Sigmoid colon (tissue), 7 donors: Measurements from ENCODE around the gene CASP2. TPM values are rescaled to one million over a fixed set of nuclear protein-coding genes. Genes with fewer than 3 reads are reported as not detected.

Experiments used
- DNase-seq: peaks from one replicate; pipeline ENCODE4 v3.0.0-alpha.2; 2019
- H3K27ac ChIP-seq, 4 donors: fragments of 200-600 bp; sonication (generic); one replicate each; pipeline ENCODE4 v1.5.1; 2016 to 2019; ENCODE audit warnings: mild to moderate bottlenecking in 1 of 4
- H3K27me3 ChIP-seq, 3 donors: fragments of 200-600 bp; sonication (generic); one replicate each; pipeline ENCODE4 v1.5.1; 2019; ENCODE audit warnings: mild to moderate bottlenecking in 1 of 3
- H3K36me3 ChIP-seq, 4 donors: fragments of 200-600 bp; sonication (generic); one replicate each; pipeline ENCODE4 v1.5.1; 2016 to 2019
- H3K4me1 ChIP-seq, 4 donors: fragments of 200-600 bp; sonication (generic); one replicate each; pipeline ENCODE4 v1.5.1; 2017 to 2019
- H3K4me3 ChIP-seq, 4 donors: fragments of 200-600 bp; sonication (generic); one replicate each; pipeline ENCODE4 v1.5.1; 2017 to 2019; ENCODE audit warnings: mild to moderate bottlenecking in 2 of 4, moderate library complexity in 1 of 4
- H3K9me3 ChIP-seq, 4 donors: fragments of 200-600 bp in 3 of 4; sonication (generic) in 3 of 4; one replicate each; pipeline versions ENCODE4 v1.5.1 to v1.6.1; 2013 to 2019
- CTCF ChIP-seq, 4 experiments: fragments of 450-650 bp in 3 of 4; fragments of 200-600 bp in 1 of 4; IDR thresholded peaks; one replicate each; pipeline ENCODE4 v1.5.1; 2016 to 2019; ENCODE audit warnings: antibody characterized with exemption in 4 of 4, mild to moderate bottlenecking in 3 of 4, moderate library complexity in 2 of 4
- EP300 ChIP-seq, 4 donors: sonication (generic); formaldehyde crosslinking; IDR thresholded peaks; one replicate each; pipeline ENCODE4 v1.6.1; 2017; ENCODE audit warnings: antibody characterized with exemption in 4 of 4
- POLR2A ChIP-seq, 2 donors: fragments of 450-650 bp; IDR thresholded peaks; one replicate each; pipeline ENCODE4 v1.6.1; 2016; ENCODE audit warnings: antibody characterized with exemption in 2 of 2, mild to moderate bottlenecking in 2 of 2, moderate library complexity in 2 of 2
- POLR2AphosphoS5 ChIP-seq, 4 donors: sonication (generic); formaldehyde crosslinking; IDR thresholded peaks; one replicate each; pipeline ENCODE4 v1.6.1; 2017; ENCODE audit warnings: antibody characterized with exemption in 4 of 4
- WGBS, 2 donors: extraction: QIAGEN DNeasy Blood & Tissue Kit; methylation state at CpG; one replicate each; pipeline ENCODE4 v1.1.7; 2013; 5-methylcytosine and 5-hydroxymethylcytosine counted together
- intact Hi-C: fragments of 100-400 bp; cut with DNase I; formaldehyde crosslinking; loops from one replicate; pipeline ENCODE4 v1.15.1; 2023
- polyA plus RNA-seq, 3 donors: library from polyadenylated mRNA; stranded (reverse); fragments of 200-250 nt; gene quantifications; one replicate each; pipeline ENCODE4 v1.2.3, GENCODE V29; 2013
- total RNA-seq, 4 donors: library from RNA; depleted of rRNA; stranded (reverse); fragments of >200 nt; gene quantifications; one replicate each; pipeline ENCODE4 v1.1.0, GENCODE V29; 2016
- donor health status: healthy with polysubstance abuse.
- donor health status: Bipolar disorder and iron deficiency.
- donor health status: healthy.

The CASP2 gene
- total and polyA plus RNA-seq, 7 donors, result 6.0 to 16.2 (median 7.2) TPM

GRCh38 chr7:143351574-143351973 is 63.4 kb downstream of the CASP2 start:
- 93 to 95% methylated on average over 9 of the region's 9 CpGs for WGBS, 2 donors

GRCh38 chr7:143352531-143353002 is 64.4 kb downstream of the CASP2 start:
- TF ChIP-seq POLR2AphosphoS5 (IDR thresholded peaks at IDR 0.05) (no peak), EP300 (IDR thresholded peaks at IDR 0.05) (no peak), CTCF (IDR thresholded peaks at IDR 0.05) (no peak), POLR2A (IDR thresholded peaks at IDR 0.05) (no peak)
- H3K4me3 ChIP-seq, result no peak overlapping the region
- no peak for DNase-seq
- WGBS, 2 donors, result 88 to 90% methylated on average over 11 of the region's 11 CpGs
- no peaks in the 10 kb centered on the region for H3K27me3 ChIP-seq
- peaks cover 0 to 8% (median 0%) of the 10 kb centered on the region in 4 donors for H3K36me3 ChIP-seq
- intact Hi-C loops, result no loop called here
- H3K4me1 ChIP-seq, result no peaks in the 10 kb centered on the region
- H3K27ac ChIP-seq, result no peak overlapping the region
- no peaks in the 10 kb centered on the region for H3K9me3 ChIP-seq

More at GRCh38 chr7:143351574-143351973, 63.4 kb downstream of the CASP2 start:
- DNase-seq, result no peak
- H3K27ac ChIP-seq, result no peak overlapping the region
- TF ChIP-seq CTCF (IDR thresholded peaks at IDR 0.05) (no peak), POLR2A (IDR thresholded peaks at IDR 0.05) (no peak), POLR2AphosphoS5 (IDR thresholded peaks at IDR 0.05) (no peak), EP300 (IDR thresholded peaks at IDR 0.05) (no peak)
- H3K4me1 ChIP-seq, result no peaks in the 10 kb centered on the region
- no peak overlapping the region for H3K4me3 ChIP-seq
- peaks cover 0 to 4% (median 0%) of the 10 kb centered on the region in 4 donors for H3K36me3 ChIP-seq
- no peaks in the 10 kb centered on the region for H3K27me3 ChIP-seq
- H3K9me3 ChIP-seq, result no peaks in the 10 kb centered on the region
- intact Hi-C loops, result no loop called here

GRCh38 chr7:143354376-143354775 is 66.2 kb downstream of the CASP2 start:
- no peak for TF ChIP-seq POLR2AphosphoS5 (IDR thresholded peaks at IDR 0.05)
- WGBS, 2 donors, result 92 to 93% methylated on average over 8 of the region's 8 CpGs
- H3K4me3 ChIP-seq, result no peak overlapping the region
- H3K36me3 ChIP-seq, result peaks cover 0 to 8% (median 0%) of the 10 kb centered on the region in 4 donors
- intact Hi-C loops, result no loop called here
- H3K27me3 ChIP-seq, result no peaks in the 10 kb centered on the region
- no peaks in the 10 kb centered on the region for H3K9me3 ChIP-seq
- DNase-seq, result no peak
- H3K4me1 ChIP-seq, result no peaks in the 10 kb centered on the region
- H3K27ac ChIP-seq, result no peak overlapping the region

GRCh38 chr7:143354965-143355364 is 66.8 kb downstream of the CASP2 start:
- DNase-seq, result no peak
- TF ChIP-seq CTCF (IDR thresholded peaks at IDR 0.05) (no peak), POLR2AphosphoS5 (IDR thresholded peaks at IDR 0.05) (no peak), POLR2A (IDR thresholded peaks at IDR 0.05) (no peak), EP300 (IDR thresholded peaks at IDR 0.05) (no peak)
- Histone ChIP-seq H3K4me1 (no peaks in the 10 kb centered on the region), H3K4me3 (no peak overlapping the region), H3K9me3 (no peaks in the 10 kb centered on the region), H3K36me3 (peaks cover 0 to 8% (median 0%) of the 10 kb centered on the region in 4 donors), H3K27ac (no peak overlapping the region), H3K27me3 (no peaks in the 10 kb centered on the region)
- intact Hi-C loops, result no loop called here
- WGBS, 2 donors, result 80 to 85% methylated on average over 8 of the region's 8 CpGs

GRCh38 chr7:143355450-143356385 is 67.6 kb downstream of the CASP2 start:
- TF ChIP-seq POLR2A (IDR thresholded peaks at IDR 0.05), result no peak
- no peak for TF ChIP-seq EP300 (IDR thresholded peaks at IDR 0.05)
- no peak for TF ChIP-seq POLR2AphosphoS5 (IDR thresholded peaks at IDR 0.05)
- TF ChIP-seq CTCF (IDR thresholded peaks at IDR 0.05), result no peak
- H3K27me3 ChIP-seq, result no peaks in the 10 kb centered on the region
- intact Hi-C loops, result no loop called here
- no peak overlapping the region for H3K27ac ChIP-seq
- no peaks in the 10 kb centered on the region for H3K9me3 ChIP-seq
- DNase-seq, result no peak
- WGBS, 2 donors, result 91 to 92% methylated on average over 16 of the region's 16 CpGs
- peaks cover 0 to 8% (median 0%) of the 10 kb centered on the region in 4 donors for H3K36me3 ChIP-seq
- no peak overlapping the region for H3K4me3 ChIP-seq
- peaks cover 0 to under 1% (median 0%) of the 10 kb centered on the region in 4 donors for H3K4me1 ChIP-seq
